ENCODE results near the gene FAXDC2.

DNA sequence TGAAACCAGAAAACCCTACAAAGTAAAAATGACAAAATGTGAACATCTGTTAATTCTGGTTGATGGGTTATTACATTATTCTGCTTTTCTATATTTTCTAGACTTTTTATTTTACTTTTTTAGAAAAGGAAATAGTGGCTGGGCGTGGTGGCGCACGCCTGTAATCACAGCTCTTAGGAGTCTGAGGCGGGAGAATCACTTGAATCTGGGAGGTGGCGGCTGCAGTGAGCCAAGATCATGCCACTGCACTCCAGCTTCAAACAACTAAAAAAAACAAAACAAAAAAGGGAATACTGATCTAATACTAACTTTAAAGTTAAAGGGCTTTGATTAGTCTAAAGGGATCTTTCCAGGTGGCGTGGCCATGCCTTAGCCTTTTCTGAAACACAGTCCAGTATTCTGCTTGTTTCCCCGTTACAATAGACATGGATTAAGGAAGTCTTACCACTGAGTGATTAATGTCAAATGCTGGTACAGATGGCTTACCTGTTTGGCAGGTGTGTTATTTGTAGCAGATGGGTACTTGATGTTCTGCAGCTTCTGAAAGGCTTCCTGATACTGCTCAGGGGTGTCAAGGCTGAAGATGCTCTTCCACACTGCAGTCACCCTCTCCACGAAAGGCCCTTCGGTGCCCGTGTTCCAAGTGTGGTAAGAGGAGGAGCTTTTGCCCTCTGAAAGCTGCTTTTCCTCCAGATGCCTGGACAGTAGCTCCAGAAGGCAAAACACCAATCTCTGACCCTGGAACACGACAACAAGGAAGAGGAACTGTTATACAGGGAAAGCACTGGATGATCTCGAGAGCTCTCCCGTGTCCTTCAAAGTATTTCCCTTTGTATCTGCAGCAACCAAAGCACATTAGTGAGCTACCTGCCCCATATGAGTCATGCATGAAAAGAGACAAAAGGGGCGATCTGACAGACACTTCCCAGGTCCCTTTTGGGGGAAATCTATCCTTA lies 45.5 kb upstream of the FAXDC2 start:
- TF ChIP-seq POLR2A (IDR thresholded peaks at IDR 0.05; ENCODE audit: low read depth, low read length) (no peak), TAF1 (IDR thresholded peaks at IDR 0.05; ENCODE audit: borderline replicate concordance, low read depth, low read length) (no peak)

All from GM12892 (cell line).